G401.6 (cell line): Measurements from ENCODE around the gene TMCO4.
"Not testable (repeated sequence)": the region's sequence is repeated elsewhere in the genome, so short reads cannot be mapped to it uniquely, and the experiment has no call there.

ENCODE experiments used
- FAIRE-seq: peaks from 2 replicates; lab custom pipeline; 2012; peaks lifted over from hg19 to GRCh38; lab: Jason Lieb, UNC

Gene TMCO4

GRCh38 chr1:19636065-19636464 lies 163.7 kb downstream of the TMCO4 start:
- no peak for FAIRE-seq

- FAIRE-seq: no peak
Observed at GRCh38 chr1:19635646-19636045, 164.1 kb downstream of the TMCO4 start.

- not testable (repeated sequence) for FAIRE-seq
Observed at GRCh38 chr1:19635064-19635463, 164.7 kb downstream of the TMCO4 start.

GRCh38 chr1:19633106-19633505 lies 166.6 kb downstream of the TMCO4 start:
- no peak for FAIRE-seq
